SK-N-SH (cell line): ENCODE measurements around the gene PCLO. TPM values are rescaled to one million over a fixed set of nuclear protein-coding genes. Genes with fewer than 3 reads are reported as not detected.

Experiments used
- CTCF ChIA-PET: fragments of 300-600, 350-600 bp; formaldehyde crosslinking; extraction: SDS; loops from one replicate; lab custom pipeline; 2021; lab: Yijun Ruan, JAX
- POLR2A ChIA-PET: fragments of 350-600 bp; sonication (Branson Sonifier 250); formaldehyde crosslinking; extraction: SDS; loops from one replicate; lab custom pipeline; 2020; ENCODE audit warnings: antibody characterized with exemption, inconsistent platforms; lab: Yijun Ruan, JAX
- DNase-seq: peaks from one replicate; pipeline ENCODE4 v3.0.0; 2012
- H2AFZ ChIP-seq: fragments of 200-600 bp; sonication (generic); 2 replicates; pipeline ENCODE4 v1.8.1; 2016; ENCODE audit warnings: antibody characterized with exemption, mild to moderate bottlenecking, low read depth
- H3F3A ChIP-seq: fragments of 200-600 bp; sonication (generic); replicated peaks from 2 replicates; pipeline ENCODE3; 2016; ENCODE audit warnings: antibody characterized with exemption, mild to moderate bottlenecking; ENCODE audit not compliant: insufficient read depth
- H3K27ac ChIP-seq, 2 experiments: fragments of 200-500 bp in 1 of 2; fragments of 200-600 bp in 1 of 2; sonication (Bioruptor generic) in 1 of 2; sonication (generic), shearing (Covaris generic) in 1 of 2; 2 replicates each; pipeline versions ENCODE4 v1.5.1 to v1.6.1; 2014 to 2016; ENCODE audit warnings: low read depth in 2 of 2, inconsistent platforms in 1 of 2, low read length in 1 of 2, mild to moderate bottlenecking in 1 of 2, mixed read lengths in 1 of 2
- H3K27me3 ChIP-seq: fragments of 200-600 bp; sonication (generic), shearing (Covaris generic); 2 replicates; pipeline ENCODE4 v1.6.1; 2016; ENCODE audit warnings: mixed run types; ENCODE audit not compliant: insufficient read depth
- H3K36me3 ChIP-seq, 2 experiments: fragments of 200-500 bp in 1 of 2; fragments of 200-600 bp in 1 of 2; sonication (Bioruptor generic) in 1 of 2; sonication (generic) in 1 of 2; replicated peaks in 1 of 2; 2 replicates each; pipeline versions ENCODE3 to v1.5.1; 2014 to 2016; ENCODE audit warnings: low read length in 1 of 2, mild to moderate bottlenecking in 1 of 2; ENCODE audit not compliant: insufficient read depth in 2 of 2, control insufficient read depth in 1 of 2
- H3K4me1 ChIP-seq, 2 experiments: fragments of 200-500 bp in 1 of 2; fragments of 200-600 bp in 1 of 2; sonication (Bioruptor generic) in 1 of 2; sonication (generic), shearing (Covaris generic) in 1 of 2; 2 replicates each; pipeline versions ENCODE4 v1.5.1 to v1.6.1; 2014 to 2016; ENCODE audit warnings: low read depth in 1 of 2, low read length in 1 of 2, mixed run types in 1 of 2; ENCODE audit not compliant: insufficient read depth in 2 of 2, control insufficient read depth in 1 of 2
- H3K4me2 ChIP-seq: fragments of 200-600 bp; sonication (generic), shearing (Covaris generic); 2 replicates; pipeline ENCODE4 v1.6.1; 2017; ENCODE audit warnings: mixed run types
- H3K4me3 ChIP-seq, 2 experiments: fragments of 200-500 bp in 1 of 2; fragments of 200-600 bp in 1 of 2; sonication (Bioruptor generic) in 1 of 2; sonication (generic), shearing (Covaris generic) in 1 of 2; 2 replicates each; pipeline versions ENCODE4 v1.5.1 to v1.8.1; 2014 to 2016; ENCODE audit warnings: low read depth in 2 of 2, inconsistent platforms in 1 of 2, low read length in 1 of 2, mild to moderate bottlenecking in 1 of 2, mixed read lengths in 1 of 2, moderate library complexity in 1 of 2
- H3K79me2 ChIP-seq: fragments of 200-600 bp; sonication (generic); 2 replicates; pipeline ENCODE4 v1.8.1; 2017; ENCODE audit warnings: mild to moderate bottlenecking; ENCODE audit not compliant: insufficient read depth
- H3K9ac ChIP-seq: fragments of 200-600 bp; sonication (generic); 2 replicates; pipeline ENCODE4 v1.6.1; 2017; ENCODE audit warnings: mixed run types
- H3K9me2 ChIP-seq: fragments of 200-600 bp; sonication (generic); 2 replicates; pipeline ENCODE4 v1.6.1; 2017; ENCODE audit warnings: mixed run types
- H3K9me3 ChIP-seq: fragments of 200-600 bp; sonication (generic); 2 replicates; pipeline ENCODE4 v1.6.1; 2017; ENCODE audit warnings: mixed run types, mild to moderate bottlenecking, moderate library complexity
- H4K20me1 ChIP-seq: fragments of 200-600 bp; sonication (generic); 2 replicates; pipeline ENCODE4 v1.6.1; 2017; ENCODE audit warnings: mild to moderate bottlenecking, mixed run types; ENCODE audit not compliant: insufficient read depth
- CHD2 ChIP-seq: fragments of 150-350 bp; IDR thresholded peaks from 2 replicates; pipeline ENCODE4 v1.6.1; 2018; ENCODE audit warnings: low read length; ENCODE audit not compliant: partially characterized antibody
- EP300 ChIP-seq, 2 experiments: IDR thresholded peaks; 2 replicates each; pipeline versions ENCODE4 v1.4.0 to v1.6.1; 2012; ENCODE audit warnings: borderline replicate concordance in 1 of 2, low read depth in 1 of 2, low read length in 1 of 2
- FOXJ3 ChIP-seq: sonication (generic); formaldehyde crosslinking; IDR thresholded peaks from 2 replicates; pipeline ENCODE4 v1.5.1; 2020; ENCODE audit warnings: mild to moderate bottlenecking, missing genetic modification reagents
- FOXM1 ChIP-seq: IDR thresholded peaks from 2 replicates; pipeline ENCODE4 v1.4.0; 2012; ENCODE audit warnings: low read depth, mild to moderate bottlenecking
- MEF2A ChIP-seq: IDR thresholded peaks from 2 replicates; pipeline ENCODE4 v1.4.0; 2012; ENCODE audit warnings: low read depth, borderline replicate concordance
- MXI1 ChIP-seq: IDR thresholded peaks from 2 replicates; pipeline ENCODE4 v1.6.1; 2012; ENCODE audit warnings: mild to moderate bottlenecking, low read depth, low read length, improper control_type of control experiment
- RFX5 ChIP-seq: IDR thresholded peaks from 2 replicates; pipeline ENCODE4 v1.6.1; 2012; ENCODE audit warnings: mild to moderate bottlenecking, improper control_type of control experiment, low read length
- WGBS: methylation state at CpG from one replicate; pipeline ENCODE4 v1.1.6; 2017; ENCODE audit warnings: low lambda C conversion rate; 5-methylcytosine and 5-hydroxymethylcytosine counted together
- polyA plus RNA-seq, 3 experiments: library from polyadenylated mRNA; depleted of rRNA; stranded (reverse); fragments of >200 nt; gene quantifications; 2 replicates each; pipeline ENCODE4 v1.2.3, GENCODE V29; 2012
- TF ChIP-seq, protein P1 (sequence below): IDR thresholded peaks from 2 replicates; pipeline ENCODE4 v1.6.1; 2012; ENCODE audit warnings: mild to moderate bottlenecking, low read depth, low read length, moderate library complexity
- TF ChIP-seq, protein P2 (sequence below): fragments of 150-350 bp; IDR thresholded peaks from 2 replicates; pipeline ENCODE4 v1.6.1; 2017; ENCODE audit warnings: antibody characterized with exemption, low read length, low read depth, borderline replicate concordance
- TF ChIP-seq, protein P3 (sequence below): IDR thresholded peaks from 2 replicates; pipeline ENCODE4 v1.4.0; 2012; ENCODE audit warnings: low read depth, borderline replicate concordance
- TF ChIP-seq, protein P4 (sequence below): fragments of 200-600 bp; sonication (generic); IDR thresholded peaks from 2 replicates; pipeline ENCODE4 v1.6.1; 2017; ENCODE audit warnings: antibody characterized with exemption, mild to moderate bottlenecking, moderate library complexity

PCLO gene
- polyA plus RNA-seq, 1 of the 3 experiments (the other 2 are of a cell fraction): 0.51 TPM

DNA sequence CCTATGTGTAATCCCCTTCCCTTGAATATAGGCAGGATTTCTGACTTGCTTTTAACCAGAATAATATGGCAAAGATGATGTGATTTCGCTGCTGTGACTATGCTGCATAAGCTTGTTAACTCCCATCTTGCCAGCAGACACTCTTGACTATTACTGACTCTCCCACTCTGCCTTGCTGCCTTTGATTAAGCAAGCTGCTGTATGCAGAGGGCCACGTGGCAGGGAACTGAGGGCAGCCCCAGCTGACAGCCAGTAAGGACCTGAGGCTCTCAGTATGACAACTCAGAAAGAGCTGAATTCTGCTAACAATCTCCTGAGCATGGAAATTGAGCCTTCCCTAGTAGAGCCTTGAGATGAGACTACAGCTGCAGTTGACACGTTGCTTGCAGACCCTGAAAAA is 439.7 kb downstream of the PCLO start:
- TF ChIP-seq MXI1 (peak; percentile 79; the same call in 1 of the 2 replicates), FOXJ3 (CRISPR knock-in tag) (no peak), FOXM1 (no peak)
- H2AFZ ChIP-seq: no peak overlapping the region
- POLR2A ChIA-PET: interaction anchor here (0.6 kb wide), 1 partner anchor 1769 kb away, joined by 5 read pairs; no protein-coding TSS in a partner anchor
- H3K9me3 ChIP-seq: no peaks in the 10 kb centered on the region
- no peak overlapping the region for H3K4me3 ChIP-seq
- H3K9ac ChIP-seq: no peak overlapping the region
- H3F3A ChIP-seq: no peaks in the 10 kb centered on the region
- DNase-seq: no peak
- CTCF ChIA-PET: interaction anchor here (0.7 to 3.3 kb wide), 9 partner anchors 9 to 1240 kb away, joined by 3 to 23 read pairs (median 6); no protein-coding TSS in a partner anchor
- peaks cover 0 to 8% of the 10 kb centered on the region in 2 experiments; a peak in 2 of 4 replicates for H3K4me1 ChIP-seq
- H3K4me2 ChIP-seq: no peak overlapping the region
- no peaks in the 10 kb centered on the region for H3K27me3 ChIP-seq
- H3K27ac ChIP-seq: no peak overlapping the region
- 37% methylated on average over 3 of the region's 3 CpGs for WGBS
- H3K36me3 ChIP-seq: no peaks in the 10 kb centered on the region
- H3K9me2 ChIP-seq: no peaks in the 10 kb centered on the region
- no peaks in the 10 kb centered on the region for H4K20me1 ChIP-seq
- no peaks in the 10 kb centered on the region for H3K79me2 ChIP-seq

DNA sequence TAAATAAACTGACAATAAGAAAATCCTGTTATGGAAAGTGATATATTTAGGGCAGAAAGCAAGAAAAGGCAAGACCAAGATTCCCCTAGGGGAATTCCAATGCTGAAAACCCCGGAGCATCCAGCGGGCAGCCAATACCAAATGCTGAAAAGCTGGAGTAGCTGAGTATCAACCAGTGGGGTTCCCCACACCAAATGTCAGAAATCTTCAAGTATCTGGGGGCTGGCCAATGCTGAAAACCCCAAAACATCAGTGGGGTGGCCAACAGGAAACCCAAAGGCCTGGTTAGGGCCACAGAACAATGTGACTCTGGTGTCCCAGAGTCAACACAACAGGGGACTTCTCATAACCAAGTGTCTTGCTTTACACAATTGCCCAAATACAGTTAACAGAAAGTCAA is 447.3 kb downstream of the PCLO start:
- Histone ChIP-seq H4K20me1 (no peaks in the 10 kb centered on the region), H3K4me2 (no peak overlapping the region), H3K9me3 (no peaks in the 10 kb centered on the region), H3K4me1 (peaks cover 0 to 4% of the 10 kb centered on the region in 2 experiments; a peak in 1 of 4 replicates), H3K4me3 (no peak overlapping the region), H3K27ac (no peak overlapping the region), H3K9ac (no peak overlapping the region), H3K36me3 (no peaks in the 10 kb centered on the region), H3K9me2 (no peaks in the 10 kb centered on the region), H3K27me3 (no peaks in the 10 kb centered on the region), H2AFZ (no peak overlapping the region), H3K79me2 (no peaks in the 10 kb centered on the region), H3F3A (no peaks in the 10 kb centered on the region)
- TF ChIP-seq, protein P1, sequence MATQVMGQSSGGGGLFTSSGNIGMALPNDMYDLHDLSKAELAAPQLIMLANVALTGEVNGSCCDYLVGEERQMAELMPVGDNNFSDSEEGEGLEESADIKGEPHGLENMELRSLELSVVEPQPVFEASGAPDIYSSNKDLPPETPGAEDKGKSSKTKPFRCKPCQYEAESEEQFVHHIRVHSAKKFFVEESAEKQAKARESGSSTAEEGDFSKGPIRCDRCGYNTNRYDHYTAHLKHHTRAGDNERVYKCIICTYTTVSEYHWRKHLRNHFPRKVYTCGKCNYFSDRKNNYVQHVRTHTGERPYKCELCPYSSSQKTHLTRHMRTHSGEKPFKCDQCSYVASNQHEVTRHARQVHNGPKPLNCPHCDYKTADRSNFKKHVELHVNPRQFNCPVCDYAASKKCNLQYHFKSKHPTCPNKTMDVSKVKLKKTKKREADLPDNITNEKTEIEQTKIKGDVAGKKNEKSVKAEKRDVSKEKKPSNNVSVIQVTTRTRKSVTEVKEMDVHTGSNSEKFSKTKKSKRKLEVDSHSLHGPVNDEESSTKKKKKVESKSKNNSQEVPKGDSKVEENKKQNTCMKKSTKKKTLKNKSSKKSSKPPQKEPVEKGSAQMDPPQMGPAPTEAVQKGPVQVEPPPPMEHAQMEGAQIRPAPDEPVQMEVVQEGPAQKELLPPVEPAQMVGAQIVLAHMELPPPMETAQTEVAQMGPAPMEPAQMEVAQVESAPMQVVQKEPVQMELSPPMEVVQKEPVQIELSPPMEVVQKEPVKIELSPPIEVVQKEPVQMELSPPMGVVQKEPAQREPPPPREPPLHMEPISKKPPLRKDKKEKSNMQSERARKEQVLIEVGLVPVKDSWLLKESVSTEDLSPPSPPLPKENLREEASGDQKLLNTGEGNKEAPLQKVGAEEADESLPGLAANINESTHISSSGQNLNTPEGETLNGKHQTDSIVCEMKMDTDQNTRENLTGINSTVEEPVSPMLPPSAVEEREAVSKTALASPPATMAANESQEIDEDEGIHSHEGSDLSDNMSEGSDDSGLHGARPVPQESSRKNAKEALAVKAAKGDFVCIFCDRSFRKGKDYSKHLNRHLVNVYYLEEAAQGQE: no peak
- TF ChIP-seq, protein P2, sequence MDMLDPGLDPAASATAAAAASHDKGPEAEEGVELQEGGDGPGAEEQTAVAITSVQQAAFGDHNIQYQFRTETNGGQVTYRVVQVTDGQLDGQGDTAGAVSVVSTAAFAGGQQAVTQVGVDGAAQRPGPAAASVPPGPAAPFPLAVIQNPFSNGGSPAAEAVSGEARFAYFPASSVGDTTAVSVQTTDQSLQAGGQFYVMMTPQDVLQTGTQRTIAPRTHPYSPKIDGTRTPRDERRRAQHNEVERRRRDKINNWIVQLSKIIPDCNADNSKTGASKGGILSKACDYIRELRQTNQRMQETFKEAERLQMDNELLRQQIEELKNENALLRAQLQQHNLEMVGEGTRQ: no peak
- TF ChIP-seq MEF2A (no peak), RFX5 (no peak), EP300 (IDR thresholded peaks at IDR 0.05; ENCODE audit: borderline replicate concordance in 1 of 2, low read depth in 1 of 2, low read length in 1 of 2) (no peak), CHD2 (no peak)
- TF ChIP-seq, protein P3, sequence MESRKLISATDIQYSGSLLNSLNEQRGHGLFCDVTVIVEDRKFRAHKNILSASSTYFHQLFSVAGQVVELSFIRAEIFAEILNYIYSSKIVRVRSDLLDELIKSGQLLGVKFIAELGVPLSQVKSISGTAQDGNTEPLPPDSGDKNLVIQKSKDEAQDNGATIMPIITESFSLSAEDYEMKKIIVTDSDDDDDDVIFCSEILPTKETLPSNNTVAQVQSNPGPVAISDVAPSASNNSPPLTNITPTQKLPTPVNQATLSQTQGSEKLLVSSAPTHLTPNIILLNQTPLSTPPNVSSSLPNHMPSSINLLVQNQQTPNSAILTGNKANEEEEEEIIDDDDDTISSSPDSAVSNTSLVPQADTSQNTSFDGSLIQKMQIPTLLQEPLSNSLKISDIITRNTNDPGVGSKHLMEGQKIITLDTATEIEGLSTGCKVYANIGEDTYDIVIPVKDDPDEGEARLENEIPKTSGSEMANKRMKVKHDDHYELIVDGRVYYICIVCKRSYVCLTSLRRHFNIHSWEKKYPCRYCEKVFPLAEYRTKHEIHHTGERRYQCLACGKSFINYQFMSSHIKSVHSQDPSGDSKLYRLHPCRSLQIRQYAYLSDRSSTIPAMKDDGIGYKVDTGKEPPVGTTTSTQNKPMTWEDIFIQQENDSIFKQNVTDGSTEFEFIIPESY: no peak
- TF ChIP-seq, protein P4, sequence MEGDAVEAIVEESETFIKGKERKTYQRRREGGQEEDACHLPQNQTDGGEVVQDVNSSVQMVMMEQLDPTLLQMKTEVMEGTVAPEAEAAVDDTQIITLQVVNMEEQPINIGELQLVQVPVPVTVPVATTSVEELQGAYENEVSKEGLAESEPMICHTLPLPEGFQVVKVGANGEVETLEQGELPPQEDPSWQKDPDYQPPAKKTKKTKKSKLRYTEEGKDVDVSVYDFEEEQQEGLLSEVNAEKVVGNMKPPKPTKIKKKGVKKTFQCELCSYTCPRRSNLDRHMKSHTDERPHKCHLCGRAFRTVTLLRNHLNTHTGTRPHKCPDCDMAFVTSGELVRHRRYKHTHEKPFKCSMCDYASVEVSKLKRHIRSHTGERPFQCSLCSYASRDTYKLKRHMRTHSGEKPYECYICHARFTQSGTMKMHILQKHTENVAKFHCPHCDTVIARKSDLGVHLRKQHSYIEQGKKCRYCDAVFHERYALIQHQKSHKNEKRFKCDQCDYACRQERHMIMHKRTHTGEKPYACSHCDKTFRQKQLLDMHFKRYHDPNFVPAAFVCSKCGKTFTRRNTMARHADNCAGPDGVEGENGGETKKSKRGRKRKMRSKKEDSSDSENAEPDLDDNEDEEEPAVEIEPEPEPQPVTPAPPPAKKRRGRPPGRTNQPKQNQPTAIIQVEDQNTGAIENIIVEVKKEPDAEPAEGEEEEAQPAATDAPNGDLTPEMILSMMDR: no peak
- CTCF ChIA-PET: interaction anchor here (1.5 to 2.4 kb wide), 3 partner anchors 13 to 14 kb away, joined by 8 to 12 read pairs (median 8); no protein-coding TSS in a partner anchor
- 81% methylated on average over 2 of the region's 2 CpGs for WGBS
- POLR2A ChIA-PET: no interaction called here
- no peak for DNase-seq
